HG03196 (cell line): Measurements from ENCODE around the gene FXYD2.
"Not testable (repeated sequence)": the region's sequence is repeated elsewhere in the genome, so short reads cannot be mapped to it uniquely, and the experiment has no call there.

Experiments
- ATAC-seq: cut with Tn5 transposase; IDR thresholded peaks from one replicate; pipeline ENCODE4 v1.9.1; 2021; ENCODE audit not compliant: unreplicated experiment

FXYD2 gene

GRCh38 chr11:117822074-117823033 lies 2.2 kb downstream of the FXYD2 start:
- ATAC-seq = no peak

GRCh38 chr11:117821431-117821830 lies 3.1 kb downstream of the FXYD2 start:
- ATAC-seq = no peak

- no peak for ATAC-seq
Measured at GRCh38 chr11:117820516-117820915, 4.0 kb downstream of the FXYD2 start.

- ATAC-seq = no peak
Measured at GRCh38 chr11:117820071-117820470, 4.5 kb downstream of the FXYD2 start.

GRCh38 chr11:117819096-117820040 lies 5.2 kb downstream of the FXYD2 start:
- ATAC-seq = no peak

- peak; percentile 22 for ATAC-seq
Measured at GRCh38 chr11:117818041-117818873, 6.3 kb downstream of the FXYD2 start.

GRCh38 chr11:117817368-117818040 lies 7.0 kb downstream of the FXYD2 start:
- peak; percentile 26 for ATAC-seq

GRCh38 chr11:117816846-117817367 lies 7.6 kb downstream of the FXYD2 start:
- ATAC-seq = no peak

- no peak for ATAC-seq
Measured at GRCh38 chr11:117816151-117816741, 8.3 kb downstream of the FXYD2 start.

GRCh38 chr11:117815262-117815803 lies 9.2 kb downstream of the FXYD2 start:
- ATAC-seq = peak; percentile 50

- ATAC-seq = peak; percentile 40
Measured at GRCh38 chr11:117814766-117815261, 9.7 kb downstream of the FXYD2 start.

- no peak for ATAC-seq
Measured at GRCh38 chr11:117814204-117814765, 10.3 kb downstream of the FXYD2 start.

GRCh38 chr11:117810056-117810451 lies 14.5 kb downstream of the FXYD2 start:
- not testable (repeated sequence) for ATAC-seq

GRCh38 chr11:117809236-117810055 lies 15.1 kb downstream of the FXYD2 start:
- no peak for ATAC-seq

- ATAC-seq = no peak
Measured at GRCh38 chr11:117808784-117809183, 15.8 kb downstream of the FXYD2 start.

GRCh38 chr11:117807482-117808327 lies 16.8 kb downstream of the FXYD2 start:
- no peak for ATAC-seq

GRCh38 chr11:117806846-117807245 lies 17.7 kb downstream of the FXYD2 start:
- ATAC-seq = no peak
